OCI-M2 (cell line): ENCODE measurements around the gene CORO7.

Experiments
- DNase-seq: peaks from one replicate; lab custom pipeline; 2025; ENCODE audit not compliant: unreplicated experiment; lab: John Stamatoyannopoulos, UW

CORO7 gene

GRCh38 chr16:4324492-4325252, 91.7 kb downstream of the CORO7 start:
- no peak for DNase-seq

- DNase-seq = no peak
These were observed 92.4 kb downstream of the CORO7 start for GRCh38 chr16:4323845-4324488.

GRCh38 chr16:4323071-4323844, 93.1 kb downstream of the CORO7 start:
- DNase-seq = no peak

GRCh38 chr16:4322121-4323052, 94.0 kb downstream of the CORO7 start:
- DNase-seq = no peak

GRCh38 chr16:4321286-4322120, 94.9 kb downstream of the CORO7 start:
- no peak for DNase-seq

GRCh38 chr16:4320571-4321137, 95.7 kb downstream of the CORO7 start:
- no peak for DNase-seq

GRCh38 chr16:4319454-4320421, 96.7 kb downstream of the CORO7 start:
- no peak for DNase-seq

DNA sequence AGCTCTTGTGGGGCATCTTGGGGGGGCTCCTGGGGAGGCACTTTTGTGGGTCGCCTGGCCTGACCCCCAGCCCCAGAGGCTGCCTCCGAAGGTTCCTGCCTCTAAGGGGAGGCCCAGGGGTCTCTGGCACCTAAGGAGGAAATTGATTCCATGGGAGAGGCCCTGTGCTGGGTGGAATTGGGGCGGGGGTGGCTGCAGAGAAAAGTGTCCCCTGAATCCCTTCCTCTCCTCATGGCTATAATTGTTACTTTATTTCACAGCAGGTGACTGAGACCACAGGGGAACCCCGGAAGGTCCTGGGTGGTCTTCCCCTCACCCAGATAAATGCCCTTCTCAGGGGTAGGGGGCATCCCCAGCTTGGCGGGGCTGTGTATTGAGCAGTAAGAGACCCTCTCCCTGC, 97.4 kb downstream of the CORO7 start:
- DNase-seq = no peak

- no peak for DNase-seq
These were observed 97.9 kb downstream of the CORO7 start for GRCh38 chr16:4318451-4318910.

DNA sequence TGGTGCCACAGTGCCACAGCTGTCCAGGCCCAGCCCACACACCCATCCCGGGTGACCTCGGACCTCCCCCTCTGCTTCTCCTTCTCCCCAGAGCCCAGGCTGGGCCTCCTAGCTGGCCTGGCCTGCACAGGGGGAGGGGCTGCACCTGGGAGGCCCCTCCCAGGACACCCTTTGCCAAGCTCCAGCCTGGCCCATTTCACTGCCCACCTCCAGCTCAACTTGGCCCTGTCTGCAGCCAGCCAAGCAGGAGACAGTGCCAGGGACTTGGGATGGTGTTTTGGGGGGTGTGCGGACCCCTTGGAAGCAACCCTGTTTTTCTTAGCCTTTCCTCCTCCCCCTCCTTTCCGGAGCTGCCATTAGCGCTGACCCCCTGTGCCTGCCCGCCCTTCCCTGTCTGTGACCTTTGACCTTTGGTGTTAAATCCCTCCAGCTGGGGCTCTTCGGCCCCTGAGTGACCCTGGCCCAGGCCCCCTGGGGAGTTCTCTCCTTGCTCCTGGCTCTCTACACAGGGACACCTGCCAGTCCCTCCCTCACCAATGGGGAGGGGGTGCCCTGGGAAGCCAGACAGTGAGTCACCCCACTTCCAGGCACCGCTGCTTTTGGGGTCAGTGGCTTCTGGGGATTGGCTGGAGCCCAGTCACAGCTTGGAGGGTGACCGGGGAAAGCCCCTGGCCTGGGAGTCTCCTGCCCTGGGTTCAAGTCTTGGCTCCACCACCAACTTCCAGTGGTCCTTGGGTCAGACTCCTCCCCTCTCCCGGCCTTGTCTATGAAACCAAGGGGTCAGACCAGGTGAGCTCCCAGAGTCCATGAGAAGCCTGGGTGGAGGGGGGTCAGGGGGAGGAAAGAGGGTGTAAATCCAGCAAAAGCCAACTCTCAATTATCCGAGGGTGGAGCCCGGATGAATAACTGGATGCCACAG, 98.6 kb downstream of the CORO7 start:
- no peak for DNase-seq

DNA sequence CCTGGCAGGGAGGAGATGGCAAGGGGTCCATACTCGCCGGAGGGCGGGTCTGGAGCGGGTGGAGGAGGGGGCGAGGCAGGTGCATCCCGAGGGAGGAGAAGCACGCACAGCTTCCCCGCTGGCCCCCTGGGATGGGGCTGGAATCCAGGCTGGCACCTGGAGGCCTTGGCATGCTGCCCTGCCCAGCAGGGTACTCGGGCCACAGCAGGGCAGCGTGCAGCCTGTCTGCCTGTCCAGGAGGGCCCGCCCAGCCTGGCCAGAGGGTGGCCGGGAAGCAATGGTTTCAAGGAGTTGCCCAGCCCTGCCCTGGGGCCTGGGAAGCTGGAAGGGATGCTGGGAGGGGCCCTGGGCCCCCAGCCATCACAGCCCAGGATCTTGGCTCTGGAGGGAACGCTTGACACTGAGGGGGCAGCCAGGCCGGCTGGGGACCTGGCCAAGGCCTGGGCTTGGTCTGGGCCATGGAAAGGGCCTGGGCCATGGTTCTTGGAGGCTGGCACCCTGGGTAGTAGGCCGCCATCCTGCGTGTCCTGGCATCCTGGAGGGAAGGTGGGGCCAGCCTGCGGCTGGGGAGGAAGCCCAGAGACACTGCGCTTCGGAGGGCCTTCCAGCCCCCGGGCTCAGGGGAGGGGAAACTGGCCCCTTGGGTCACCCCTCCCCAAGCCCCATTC, 99.4 kb downstream of the CORO7 start:
- no peak for DNase-seq

- DNase-seq = no peak
These were observed 100.1 kb downstream of the CORO7 start for GRCh38 chr16:4316108-4316863.

GRCh38 chr16:4315186-4316107, 100.9 kb downstream of the CORO7 start, which contains the start of gene GLIS2:
TSS of gene GLIS2 (plus strand) at chr16:4316067. CDS start at chr16:4332281, 16,214 bp downstream.
- no peak for DNase-seq

- DNase-seq = no peak
These were observed 101.7 kb downstream of the CORO7 start for GRCh38 chr16:4314532-4315185.
